ENCODE measurements around the gene TPK1.
A peak's percentile ranks its signal among the peaks of the same experiment; 100 is the strongest.

The TPK1 gene

DNA sequence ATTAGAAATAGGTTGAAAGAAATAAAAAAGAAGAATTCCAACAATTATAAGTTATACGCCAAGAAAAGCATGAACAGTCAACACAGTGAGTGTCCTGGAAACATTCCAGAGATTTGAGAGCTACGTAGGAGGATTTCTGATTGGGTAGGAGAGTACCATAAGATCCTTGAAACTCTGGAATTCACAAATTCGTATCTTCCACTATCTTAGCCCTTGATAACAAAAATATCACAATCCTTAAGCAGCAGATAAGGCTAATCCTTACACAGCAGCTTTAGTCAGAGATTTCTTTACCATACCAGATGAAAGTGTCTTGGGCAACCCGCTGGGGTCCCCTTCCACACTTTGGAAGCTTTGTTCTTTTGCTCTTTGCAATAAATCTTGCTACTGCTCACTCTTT is 8.2 kb downstream of the TPK1 start:
- DNase-seq (ENCODE audit: low read depth in 2 of 2), result peak; percentile 93 to 94
- TF ChIP-seq, protein P1, sequence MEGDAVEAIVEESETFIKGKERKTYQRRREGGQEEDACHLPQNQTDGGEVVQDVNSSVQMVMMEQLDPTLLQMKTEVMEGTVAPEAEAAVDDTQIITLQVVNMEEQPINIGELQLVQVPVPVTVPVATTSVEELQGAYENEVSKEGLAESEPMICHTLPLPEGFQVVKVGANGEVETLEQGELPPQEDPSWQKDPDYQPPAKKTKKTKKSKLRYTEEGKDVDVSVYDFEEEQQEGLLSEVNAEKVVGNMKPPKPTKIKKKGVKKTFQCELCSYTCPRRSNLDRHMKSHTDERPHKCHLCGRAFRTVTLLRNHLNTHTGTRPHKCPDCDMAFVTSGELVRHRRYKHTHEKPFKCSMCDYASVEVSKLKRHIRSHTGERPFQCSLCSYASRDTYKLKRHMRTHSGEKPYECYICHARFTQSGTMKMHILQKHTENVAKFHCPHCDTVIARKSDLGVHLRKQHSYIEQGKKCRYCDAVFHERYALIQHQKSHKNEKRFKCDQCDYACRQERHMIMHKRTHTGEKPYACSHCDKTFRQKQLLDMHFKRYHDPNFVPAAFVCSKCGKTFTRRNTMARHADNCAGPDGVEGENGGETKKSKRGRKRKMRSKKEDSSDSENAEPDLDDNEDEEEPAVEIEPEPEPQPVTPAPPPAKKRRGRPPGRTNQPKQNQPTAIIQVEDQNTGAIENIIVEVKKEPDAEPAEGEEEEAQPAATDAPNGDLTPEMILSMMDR (IDR thresholded peaks at IDR 0.05; ENCODE audit: low read depth, low read length), result no peak
- no peak overlapping the region for H3K4me3 ChIP-seq (replicated peaks in 1 of 2; ENCODE audit: low read depth in 2 of 2, low read length in 2 of 2)

- no peak overlapping the region for H3K4me3 ChIP-seq (replicated peaks in 1 of 2; ENCODE audit: low read depth in 2 of 2, low read length in 2 of 2)
- peak; percentile 48 to 65 for DNase-seq (ENCODE audit: low read depth in 2 of 2)
- TF ChIP-seq, protein P1 (IDR thresholded peaks at IDR 0.05; ENCODE audit: low read depth, low read length), result no peak
Observed at GRCh38 chr7:144826208-144826607, 9.6 kb downstream of the TPK1 start.

DNA sequence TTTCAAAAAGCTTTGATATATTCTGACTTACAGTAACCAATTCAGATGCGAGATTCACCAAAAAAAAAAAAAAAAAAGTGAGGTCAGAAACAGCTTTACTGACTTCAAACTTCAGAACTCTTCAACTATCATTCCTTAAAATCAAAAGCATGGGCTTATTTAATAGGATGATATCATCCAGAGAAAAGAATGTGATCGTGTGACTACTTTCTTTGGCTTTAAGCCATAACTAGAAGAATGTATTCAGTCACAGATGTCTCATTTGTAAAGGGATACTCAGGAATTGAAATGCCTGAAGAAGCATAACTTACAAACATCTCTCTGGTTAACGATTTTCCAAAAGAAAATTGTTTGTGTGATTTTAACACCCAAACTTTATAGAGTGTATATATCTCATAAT is 11.5 kb downstream of the TPK1 start:
- H3K4me3 ChIP-seq (replicated peaks in 1 of 2; ENCODE audit: low read depth in 2 of 2, low read length in 2 of 2), result no peak overlapping the region
- TF ChIP-seq, protein P1 (IDR thresholded peaks at IDR 0.05; ENCODE audit: low read depth, low read length), result no peak
- peak; percentile 70 to 91 for DNase-seq (ENCODE audit: low read depth in 2 of 2)

- TF ChIP-seq, protein P1 (IDR thresholded peaks at IDR 0.05; ENCODE audit: low read depth, low read length), result no peak
- no peak overlapping the region for H3K4me3 ChIP-seq (replicated peaks in 1 of 2; ENCODE audit: low read depth in 2 of 2, low read length in 2 of 2)
- DNase-seq (ENCODE audit: low read depth in 2 of 2), result no peak
Observed at GRCh38 chr7:144822223-144822622, 13.6 kb downstream of the TPK1 start.

DNA sequence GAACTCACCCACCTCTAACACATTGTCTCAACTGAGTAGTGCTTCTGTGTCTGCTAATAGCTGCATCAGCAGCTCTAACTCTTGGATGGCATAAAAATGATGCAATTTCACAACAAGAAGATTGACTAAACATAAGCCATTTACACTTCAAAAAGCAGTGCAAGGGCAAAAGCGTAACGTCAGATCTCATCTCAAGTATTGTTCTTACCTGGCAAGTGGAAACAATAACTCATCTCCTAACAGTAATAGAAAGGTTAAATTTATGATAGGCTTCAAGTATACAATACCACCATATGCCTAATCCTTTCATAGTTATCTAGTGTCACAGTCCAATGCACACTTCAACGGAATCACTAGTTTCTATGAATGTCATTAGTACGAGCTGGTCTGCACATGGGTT is 14.8 kb downstream of the TPK1 start:
- DNase-seq (ENCODE audit: low read depth in 2 of 2), result no peak
- no peak overlapping the region for H3K4me3 ChIP-seq (replicated peaks in 1 of 2; ENCODE audit: low read depth in 2 of 2, low read length in 2 of 2)
- TF ChIP-seq, protein P1 (IDR thresholded peaks at IDR 0.05; ENCODE audit: low read depth, low read length), result no peak

DNA sequence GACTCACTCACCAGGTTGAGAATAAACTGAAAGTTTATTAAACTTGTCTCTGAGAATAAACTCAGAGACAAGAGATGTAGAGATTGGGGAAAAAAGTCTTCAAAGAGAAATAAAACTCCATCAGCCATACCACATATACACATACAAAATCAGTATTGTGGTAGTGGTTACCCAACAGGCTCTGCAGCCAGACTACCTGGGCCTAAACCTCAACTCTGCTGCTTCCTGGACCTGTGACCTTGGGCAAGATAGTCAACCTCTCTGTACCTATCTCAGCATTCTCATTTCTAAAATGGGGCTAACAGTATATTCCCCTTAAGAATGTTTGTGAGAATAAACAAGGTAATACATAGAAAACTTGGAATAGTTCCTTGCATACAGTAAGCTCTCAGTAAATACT is 15.3 kb downstream of the TPK1 start:
- H3K4me3 ChIP-seq (replicated peaks in 1 of 2; ENCODE audit: low read depth in 2 of 2, low read length in 2 of 2), result no peak overlapping the region
- DNase-seq (ENCODE audit: low read depth in 2 of 2), result no peak
- TF ChIP-seq, protein P1 (IDR thresholded peaks at IDR 0.05; ENCODE audit: low read depth, low read length), result no peak

DNA sequence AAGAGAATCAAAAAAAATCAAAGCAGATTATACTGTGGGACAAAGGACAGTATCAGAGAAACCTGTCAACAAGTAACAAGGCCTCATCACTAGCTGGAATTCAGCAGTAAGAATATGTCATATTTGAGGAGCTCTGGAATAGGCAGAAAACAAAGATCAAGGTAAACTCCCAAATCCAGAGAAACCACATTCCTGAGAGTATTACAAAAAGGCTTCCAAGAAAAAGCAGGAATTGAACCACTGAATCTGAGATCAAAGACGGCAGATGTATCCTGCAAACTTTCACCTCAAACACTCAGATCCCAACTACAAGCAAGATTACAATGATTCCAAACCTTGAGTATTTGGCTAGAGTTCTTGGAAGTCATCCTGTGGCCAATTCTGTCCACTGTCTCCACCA is 16.3 kb downstream of the TPK1 start:
- no peak overlapping the region for H3K4me3 ChIP-seq (replicated peaks in 1 of 2; ENCODE audit: low read depth in 2 of 2, low read length in 2 of 2)
- no peak for DNase-seq (ENCODE audit: low read depth in 2 of 2)
- TF ChIP-seq, protein P1 (IDR thresholded peaks at IDR 0.05; ENCODE audit: low read depth, low read length), result no peak

All from cardiac fibroblast (primary cell).